Measurements from ENCODE around the gene SPTLC1.
"Not testable (repeated sequence)": the region's sequence is repeated elsewhere in the genome, so short reads cannot be mapped to it uniquely, and the experiment has no call there.

Gene SPTLC1

DNA sequence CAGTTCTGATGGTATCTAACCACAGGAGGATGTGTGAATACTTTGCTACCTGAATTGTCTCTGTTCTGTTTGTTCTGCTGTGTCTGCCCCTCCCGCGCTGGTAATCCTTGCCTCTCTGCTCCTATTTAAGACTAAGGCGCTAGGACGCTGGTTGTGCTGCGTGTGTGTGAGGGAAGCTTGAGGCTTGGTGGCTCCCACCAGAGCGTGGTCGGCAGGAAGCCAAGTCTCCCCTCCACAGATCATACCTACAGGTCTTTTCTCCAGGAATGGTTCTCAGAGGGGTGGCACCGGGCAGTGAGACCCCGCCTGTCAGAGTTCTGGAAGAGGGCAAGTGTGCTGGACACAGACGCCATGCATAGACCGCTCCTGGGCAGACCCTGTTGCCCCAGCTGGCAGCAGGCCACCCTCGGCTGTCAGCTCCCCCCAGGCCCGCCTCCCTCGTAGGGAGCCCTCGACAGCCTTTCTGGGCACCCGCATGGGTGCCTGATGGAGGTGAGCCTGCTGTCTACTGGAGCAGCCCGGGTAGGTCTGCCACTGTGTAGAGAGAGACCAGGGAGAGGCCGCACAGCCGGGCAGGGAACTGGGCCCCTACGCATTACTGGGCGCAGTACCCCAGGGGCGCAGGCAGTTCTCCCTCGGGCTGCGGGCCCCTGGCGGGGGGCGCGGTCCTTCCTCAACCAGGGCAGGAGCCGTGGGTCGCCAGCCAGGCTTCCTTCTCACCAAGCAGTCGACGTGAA lies 111.7 kb downstream of the SPTLC1 start:
- Mint-ChIP-seq H3K9me3 (no peaks in the 10 kb centered on the region), H3K27ac (no peak overlapping the region), H3K36me3 (no peaks in the 10 kb centered on the region), H3K4me1 (no peaks in the 10 kb centered on the region), H3K4me3 (no peak overlapping the region)
- no peak for DNase-seq (ENCODE audit: low spot score in 2 of 2)
- no peak for ATAC-seq

DNA sequence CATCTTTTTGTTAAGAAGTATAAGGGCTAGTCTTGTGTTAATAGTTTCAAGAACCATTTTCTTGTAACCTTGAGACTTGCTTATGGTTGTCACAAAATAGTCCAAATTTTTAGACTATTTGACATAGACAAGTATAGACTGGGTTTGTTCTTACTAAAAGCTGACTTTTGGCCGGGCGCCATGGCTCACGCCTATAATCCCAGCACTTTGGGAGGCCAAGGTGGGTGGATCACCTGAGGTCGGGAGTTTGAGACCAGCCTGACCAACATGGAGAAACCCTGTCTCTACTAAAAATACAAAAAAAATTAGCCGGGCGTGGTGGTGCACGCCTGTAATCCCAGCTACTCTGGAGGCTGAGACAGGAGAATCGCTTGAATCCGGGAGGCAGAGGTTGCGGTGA lies 113.3 kb downstream of the SPTLC1 start:
- not testable (repeated sequence) for H3K9me3 Mint-ChIP-seq; H3K27ac Mint-ChIP-seq; H3K4me3 Mint-ChIP-seq; H3K4me1 Mint-ChIP-seq; DNase-seq (ENCODE audit: low spot score in 2 of 2); H3K36me3 Mint-ChIP-seq; ATAC-seq

DNA sequence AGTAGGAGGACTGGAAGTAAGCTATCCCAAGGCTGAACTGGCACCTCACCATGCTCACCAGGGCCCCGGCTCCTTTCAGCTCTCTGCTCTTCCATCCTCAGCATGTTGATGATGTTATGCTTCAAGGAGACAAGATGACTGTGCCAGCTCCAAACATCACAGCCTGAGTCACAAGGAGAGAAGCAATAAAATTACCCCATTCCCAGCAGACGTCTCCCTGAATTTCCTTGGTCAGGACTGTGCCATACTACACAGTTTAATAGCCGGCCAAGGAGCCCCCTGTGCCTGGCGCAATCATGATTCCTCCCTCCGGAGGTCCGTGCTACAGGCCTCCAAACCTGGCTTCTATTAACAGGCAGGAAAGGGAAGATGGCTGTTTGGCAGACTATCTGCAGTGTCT lies 114.0 kb downstream of the SPTLC1 start:
- H3K4me3 Mint-ChIP-seq = no peak overlapping the region
- no peak for DNase-seq (ENCODE audit: low spot score in 2 of 2)
- H3K27ac Mint-ChIP-seq = no peak overlapping the region
- no peaks in the 10 kb centered on the region for H3K9me3 Mint-ChIP-seq
- no peaks in the 10 kb centered on the region for H3K4me1 Mint-ChIP-seq
- H3K36me3 Mint-ChIP-seq = no peaks in the 10 kb centered on the region
- ATAC-seq = no peak

DNA sequence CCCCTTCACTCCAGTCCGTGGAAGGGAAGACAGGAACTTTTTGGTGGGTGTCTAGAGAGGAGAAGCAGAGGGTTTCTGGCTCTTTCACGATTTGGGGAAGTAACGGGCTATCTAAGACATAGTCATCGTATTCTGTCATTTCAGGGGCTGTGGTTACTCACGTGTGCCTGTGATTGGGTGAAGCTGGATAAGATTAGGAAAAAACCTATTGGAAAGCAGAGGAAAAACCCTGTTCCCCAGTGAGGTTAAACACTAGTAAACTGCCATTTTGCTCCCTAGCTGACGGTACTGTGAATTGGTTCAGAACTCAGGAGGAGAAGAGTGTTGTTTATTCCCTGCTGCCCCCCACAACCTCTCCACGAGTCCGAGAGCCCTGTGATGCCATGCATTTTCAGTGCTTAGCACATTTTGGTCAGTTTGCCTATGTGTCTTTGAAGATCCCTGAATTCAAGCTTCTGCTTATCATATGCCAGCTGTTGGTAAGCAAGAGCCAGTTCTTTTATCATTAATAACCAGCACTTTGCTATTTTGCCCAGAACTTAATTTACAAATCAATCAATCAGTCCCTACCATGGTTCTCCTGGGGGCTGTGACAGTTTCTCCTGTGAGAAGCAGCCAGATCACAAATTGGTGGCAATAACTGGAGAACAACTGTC lies 120.1 kb downstream of the SPTLC1 start:
- Mint-ChIP-seq H3K27ac (no peak overlapping the region), H3K36me3 (no peaks in the 10 kb centered on the region), H3K4me1 (no peaks in the 10 kb centered on the region), H3K9me3 (no peaks in the 10 kb centered on the region), H3K4me3 (no peak overlapping the region)
- DNase-seq (ENCODE audit: low spot score in 2 of 2) (no peak), ATAC-seq (no peak)

DNA sequence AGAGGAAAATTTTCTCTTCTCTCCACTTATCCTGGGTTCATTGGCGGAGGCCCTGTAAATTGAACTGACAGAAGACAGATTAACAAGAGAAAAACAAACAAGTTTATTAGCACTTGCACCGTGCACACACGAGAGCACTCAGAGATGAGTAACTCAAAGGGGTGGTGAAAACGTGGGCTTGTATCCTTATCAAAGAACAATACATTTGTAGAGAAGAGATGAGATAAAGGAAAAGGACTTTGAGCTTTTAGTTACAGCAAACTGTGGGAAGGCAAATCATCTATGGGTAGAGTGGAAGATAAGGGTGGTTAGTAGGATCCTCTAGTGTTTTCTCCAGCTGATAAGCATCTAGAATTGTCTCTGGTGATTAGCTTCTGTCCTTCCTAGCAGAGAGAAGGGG lies 120.8 kb downstream of the SPTLC1 start:
- Mint-ChIP-seq H3K27ac (no peak overlapping the region), H3K36me3 (no peaks in the 10 kb centered on the region), H3K9me3 (no peaks in the 10 kb centered on the region), H3K4me3 (no peak overlapping the region), H3K4me1 (no peaks in the 10 kb centered on the region)
- DNase-seq (ENCODE audit: low spot score in 2 of 2) = no peak
- ATAC-seq = no peak

DNA sequence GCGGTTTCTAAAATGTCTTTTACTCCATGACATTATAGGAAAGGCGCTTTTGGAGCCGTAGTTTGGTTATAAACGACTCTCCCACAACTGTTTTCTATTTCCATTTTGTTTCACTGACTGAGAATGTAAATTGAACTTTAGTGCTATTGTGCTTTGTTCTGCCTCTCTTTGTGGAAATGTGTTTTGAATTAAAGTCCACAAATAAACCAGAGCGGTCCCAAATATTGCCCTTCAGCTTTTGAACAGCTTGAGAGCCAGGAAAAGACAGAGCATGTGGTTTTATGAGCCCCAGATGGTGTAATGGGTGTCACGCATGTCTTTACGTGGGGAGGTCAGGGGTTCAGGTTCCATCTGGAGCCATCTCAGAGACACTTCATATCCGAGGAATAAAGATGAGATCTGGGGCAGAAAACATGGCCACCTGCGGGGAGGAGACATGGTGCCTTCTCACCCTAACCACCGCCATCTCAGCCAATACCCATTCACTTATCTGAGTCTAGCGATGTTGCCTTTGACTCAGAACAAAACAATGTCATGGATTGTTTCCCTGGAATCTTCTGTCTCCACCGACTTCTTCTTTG lies 122.7 kb downstream of the SPTLC1 start:
- H3K36me3 Mint-ChIP-seq = no peaks in the 10 kb centered on the region
- ATAC-seq (no peak), DNase-seq (ENCODE audit: low spot score in 2 of 2) (no peak)
- no peak overlapping the region for H3K27ac Mint-ChIP-seq
- H3K9me3 Mint-ChIP-seq = no peaks in the 10 kb centered on the region
- H3K4me1 Mint-ChIP-seq = no peaks in the 10 kb centered on the region
- no peak overlapping the region for H3K4me3 Mint-ChIP-seq

DNA sequence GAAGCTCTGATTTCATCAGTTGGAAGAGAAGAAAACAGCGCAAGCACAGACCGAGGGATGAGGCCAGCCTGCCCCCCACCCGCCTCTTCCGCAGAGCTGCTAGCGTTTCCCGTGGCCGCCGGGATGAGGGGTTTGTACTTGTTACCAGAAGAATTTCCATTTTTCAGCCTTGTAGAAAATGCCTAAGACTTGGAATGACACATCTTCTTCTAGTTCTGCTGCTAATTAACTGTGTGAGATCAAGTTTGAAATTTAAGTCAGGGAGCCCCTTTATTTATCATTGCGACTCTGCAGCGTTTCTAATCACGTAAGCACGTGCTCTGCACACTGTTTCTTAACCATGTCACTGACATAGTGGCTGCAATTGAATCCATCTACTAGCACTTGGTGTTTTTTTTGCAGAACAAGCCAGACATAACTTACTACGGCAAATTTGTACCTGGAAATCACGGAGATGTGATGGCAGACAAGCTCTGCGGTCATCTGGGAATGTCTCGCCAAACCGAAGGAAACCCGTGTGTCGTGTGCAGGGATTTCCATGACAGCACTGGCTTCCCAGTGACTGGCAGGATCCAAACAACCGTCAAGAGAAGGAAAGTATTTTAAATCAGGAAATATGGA lies 123.4 kb downstream of the SPTLC1 start:
- no peaks in the 10 kb centered on the region for H3K36me3 Mint-ChIP-seq
- H3K9me3 Mint-ChIP-seq = no peaks in the 10 kb centered on the region
- no peak overlapping the region for H3K27ac Mint-ChIP-seq
- ATAC-seq (no peak), DNase-seq (ENCODE audit: low spot score in 2 of 2) (no peak)
- H3K4me1 Mint-ChIP-seq = no peaks in the 10 kb centered on the region
- H3K4me3 Mint-ChIP-seq = no peak overlapping the region

DNA sequence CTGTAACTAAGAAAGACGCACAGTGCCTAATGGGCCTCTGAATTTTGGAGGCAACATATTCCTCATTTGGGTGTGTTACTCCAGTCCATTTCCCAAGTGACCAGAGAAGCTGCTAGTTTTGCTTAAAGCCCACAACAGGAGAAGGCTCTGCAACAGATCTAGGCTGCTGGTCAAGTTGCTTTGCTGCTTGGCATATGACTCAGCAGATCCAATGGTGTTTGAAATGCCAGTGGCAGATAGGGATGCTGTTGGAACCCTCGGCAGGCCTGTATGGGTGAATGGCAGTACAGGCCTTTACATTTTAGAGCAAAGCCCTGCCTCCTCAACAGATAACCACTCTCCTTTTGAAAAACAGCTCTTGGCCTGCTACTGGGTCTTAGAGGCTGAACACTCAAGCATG lies 129.0 kb downstream of the SPTLC1 start:
- Mint-ChIP-seq H3K27ac (no peak overlapping the region), H3K36me3 (no peaks in the 10 kb centered on the region), H3K9me3 (no peaks in the 10 kb centered on the region), H3K4me1 (no peaks in the 10 kb centered on the region), H3K4me3 (no peak overlapping the region)
- ATAC-seq = no peak
- no peak for DNase-seq (ENCODE audit: low spot score in 2 of 2)

DNA sequence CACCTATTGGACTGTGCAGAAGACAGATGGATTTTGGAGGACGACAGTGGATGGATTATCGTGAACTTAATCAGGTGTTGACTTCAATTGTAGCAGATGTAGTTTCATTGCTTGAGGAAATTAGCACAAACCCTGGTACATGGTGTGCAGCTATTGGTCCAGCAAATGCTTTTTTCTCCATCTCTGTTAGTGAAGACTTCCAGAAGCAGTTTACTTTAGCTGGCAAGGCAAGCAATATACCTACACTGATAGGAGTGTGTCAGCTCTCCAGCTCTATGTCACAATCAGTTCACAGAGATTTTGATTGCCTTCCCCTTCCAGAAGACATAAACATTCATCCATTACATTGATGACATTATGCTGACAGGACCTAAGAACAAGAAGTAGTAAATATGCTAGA lies 129.5 kb downstream of the SPTLC1 start:
- no peaks in the 10 kb centered on the region for H3K4me1 Mint-ChIP-seq
- H3K9me3 Mint-ChIP-seq = no peaks in the 10 kb centered on the region
- no peak for ATAC-seq
- no peak for DNase-seq (ENCODE audit: low spot score in 2 of 2)
- no peaks in the 10 kb centered on the region for H3K36me3 Mint-ChIP-seq
- H3K27ac Mint-ChIP-seq = no peak overlapping the region
- no peak overlapping the region for H3K4me3 Mint-ChIP-seq

Data from stimulated activated effector memory CD8-positive, alpha-beta T cell treated with anti-CD3 and anti-CD28 coated beads, Interleukin-12 subunit alpha, Interleukin-12 subunit beta, amount 100 ng/mL, for 72 hours (primary cell).